ENCODE results near the gene RTRAF.

Gene RTRAF

GRCh38 chr14:51999084-51999483 is 9.7 kb downstream of the RTRAF start:
- no peak overlapping the region for H3K27ac ChIP-seq
- H2AFZ ChIP-seq: no peak overlapping the region
- no peak for TF ChIP-seq CTCF (IDR thresholded peaks at IDR 0.05)
- no peak overlapping the region for H3K9ac ChIP-seq
- H3K27me3 ChIP-seq (ENCODE audit: control insufficient read depth, insufficient read depth, low read length): no peaks in the 10 kb centered on the region
- H3K36me3 ChIP-seq (ENCODE audit: control insufficient read depth, insufficient read depth, low read length): no peaks in the 10 kb centered on the region
- H3K9me3 ChIP-seq (ENCODE audit: control insufficient read depth, low read length): no peaks in the 10 kb centered on the region
- H3K4me2 ChIP-seq (ENCODE audit: low read length): no peak overlapping the region
- no peak overlapping the region for H3K4me3 ChIP-seq (ENCODE audit: low read depth, low read length)
- no peaks in the 10 kb centered on the region for H3K4me1 ChIP-seq
- no peaks in the 10 kb centered on the region for H3K79me2 ChIP-seq

GRCh38 chr14:52000019-52000582 is 10.8 kb downstream of the RTRAF start:
- H3K27ac ChIP-seq: no peak overlapping the region
- H3K9ac ChIP-seq: no peak overlapping the region
- H3K4me1 ChIP-seq: no peaks in the 10 kb centered on the region
- no peak overlapping the region for H3K4me2 ChIP-seq (ENCODE audit: low read length)
- no peak for TF ChIP-seq CTCF (IDR thresholded peaks at IDR 0.05)
- no peak overlapping the region for H2AFZ ChIP-seq
- H3K4me3 ChIP-seq (ENCODE audit: low read depth, low read length): no peak overlapping the region
- H3K9me3 ChIP-seq (ENCODE audit: control insufficient read depth, low read length): no peaks in the 10 kb centered on the region
- H3K36me3 ChIP-seq (ENCODE audit: control insufficient read depth, insufficient read depth, low read length): no peaks in the 10 kb centered on the region
- no peaks in the 10 kb centered on the region for H3K79me2 ChIP-seq
- H3K27me3 ChIP-seq (ENCODE audit: control insufficient read depth, insufficient read depth, low read length): no peaks in the 10 kb centered on the region

- Histone ChIP-seq H3K27me3 (ENCODE audit: control insufficient read depth, insufficient read depth, low read length) (no peaks in the 10 kb centered on the region), H3K79me2 (no peaks in the 10 kb centered on the region), H3K4me2 (ENCODE audit: low read length) (no peak overlapping the region), H3K4me3 (ENCODE audit: low read depth, low read length) (no peak overlapping the region), H3K9ac (no peak overlapping the region), H3K9me3 (ENCODE audit: control insufficient read depth, low read length) (no peaks in the 10 kb centered on the region), H3K36me3 (ENCODE audit: control insufficient read depth, insufficient read depth, low read length) (no peaks in the 10 kb centered on the region), H2AFZ (no peak overlapping the region), H3K4me1 (no peaks in the 10 kb centered on the region), H3K27ac (no peak overlapping the region)
- no peak for TF ChIP-seq CTCF (IDR thresholded peaks at IDR 0.05)
These were observed 11.3 kb downstream of the RTRAF start for GRCh38 chr14:52000696-52001095.

GRCh38 chr14:52002542-52002941 is 13.2 kb downstream of the RTRAF start:
- H3K27ac ChIP-seq: no peak overlapping the region
- TF ChIP-seq CTCF (IDR thresholded peaks at IDR 0.05): no peak
- no peak overlapping the region for H3K4me2 ChIP-seq (ENCODE audit: low read length)
- H3K4me1 ChIP-seq: no peaks in the 10 kb centered on the region
- H2AFZ ChIP-seq: no peak overlapping the region
- H3K4me3 ChIP-seq (ENCODE audit: low read depth, low read length): no peak overlapping the region
- H3K27me3 ChIP-seq (ENCODE audit: control insufficient read depth, insufficient read depth, low read length): no peaks in the 10 kb centered on the region
- H3K9ac ChIP-seq: no peak overlapping the region
- no peaks in the 10 kb centered on the region for H3K36me3 ChIP-seq (ENCODE audit: control insufficient read depth, insufficient read depth, low read length)
- H3K9me3 ChIP-seq (ENCODE audit: control insufficient read depth, low read length): no peaks in the 10 kb centered on the region
- H3K79me2 ChIP-seq: no peaks in the 10 kb centered on the region

- no peaks in the 10 kb centered on the region for H3K79me2 ChIP-seq
- H3K27me3 ChIP-seq (ENCODE audit: control insufficient read depth, insufficient read depth, low read length): no peaks in the 10 kb centered on the region
- no peak for TF ChIP-seq CTCF (IDR thresholded peaks at IDR 0.05)
- H3K4me2 ChIP-seq (ENCODE audit: low read length): no peak overlapping the region
- no peak overlapping the region for H3K27ac ChIP-seq
- no peak overlapping the region for H2AFZ ChIP-seq
- no peak overlapping the region for H3K4me3 ChIP-seq (ENCODE audit: low read depth, low read length)
- H3K9me3 ChIP-seq (ENCODE audit: control insufficient read depth, low read length): no peaks in the 10 kb centered on the region
- no peaks in the 10 kb centered on the region for H3K4me1 ChIP-seq
- H3K9ac ChIP-seq: no peak overlapping the region
- no peaks in the 10 kb centered on the region for H3K36me3 ChIP-seq (ENCODE audit: control insufficient read depth, insufficient read depth, low read length)
These were observed 14.0 kb downstream of the RTRAF start for GRCh38 chr14:52003324-52003723.
